Esophagus mucosa (tissue), 1 donor: Measurements from ENCODE around the gene PCDHGB7. TPM values are rescaled to one million over a fixed set of nuclear protein-coding genes. Genes with fewer than 3 reads are reported as not detected.
"Not testable (repeated sequence)": the region's sequence is repeated elsewhere in the genome, so short reads cannot be mapped to it uniquely, and the experiment has no call there.

ENCODE experiments used
- ATAC-seq: fragments of 200-7000 bp; cut with Tn5 transposase; one replicate; pipeline ENCODE4 v1.9.1; 2020
- total RNA-seq: library from RNA; stranded (reverse); gene quantifications from one replicate; pipeline ENCODE4 v1.2.4, GENCODE V29; 2023
- donor health status: DM: yes; HTN: yes; CAD: no.

Gene PCDHGB7
- 3.3 TPM for total RNA-seq

DNA sequence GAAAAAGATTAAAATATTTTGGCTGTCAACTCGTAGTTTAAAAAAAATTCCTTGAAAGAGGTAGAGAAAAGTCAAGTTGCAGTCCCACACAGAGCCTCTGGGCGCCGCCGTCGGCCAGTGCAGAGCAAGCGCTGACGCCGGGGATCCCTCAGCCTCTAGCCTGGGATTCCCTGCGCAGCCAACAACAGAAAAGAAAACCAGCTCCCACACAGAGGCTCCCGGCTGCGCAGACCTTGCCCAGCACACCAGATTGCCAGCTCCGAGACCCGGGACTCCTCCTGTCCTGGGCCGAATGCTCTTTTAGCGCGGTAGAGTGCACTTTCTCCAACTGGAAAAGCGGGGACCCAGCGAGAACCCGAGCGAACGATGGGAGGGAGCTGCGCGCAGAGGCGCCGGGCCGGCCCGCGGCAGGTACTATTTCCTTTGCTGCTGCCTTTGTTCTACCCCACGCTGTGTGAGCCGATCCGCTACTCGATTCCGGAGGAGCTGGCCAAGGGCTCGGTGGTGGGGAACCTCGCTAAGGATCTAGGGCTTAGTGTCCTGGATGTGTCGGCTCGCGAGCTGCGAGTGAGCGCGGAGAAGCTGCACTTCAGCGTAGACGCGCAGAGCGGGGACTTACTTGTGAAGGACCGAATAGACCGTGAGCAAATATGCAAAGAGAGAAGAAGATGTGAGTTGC, at the start of gene PCDHGB7:
TSS of gene PCDHGB7 (plus strand) at position 184 of the 679 bp plus-strand sequence. CDS start at position 367, 183 bp downstream.
- ATAC-seq, result peak; percentile 75

DNA sequence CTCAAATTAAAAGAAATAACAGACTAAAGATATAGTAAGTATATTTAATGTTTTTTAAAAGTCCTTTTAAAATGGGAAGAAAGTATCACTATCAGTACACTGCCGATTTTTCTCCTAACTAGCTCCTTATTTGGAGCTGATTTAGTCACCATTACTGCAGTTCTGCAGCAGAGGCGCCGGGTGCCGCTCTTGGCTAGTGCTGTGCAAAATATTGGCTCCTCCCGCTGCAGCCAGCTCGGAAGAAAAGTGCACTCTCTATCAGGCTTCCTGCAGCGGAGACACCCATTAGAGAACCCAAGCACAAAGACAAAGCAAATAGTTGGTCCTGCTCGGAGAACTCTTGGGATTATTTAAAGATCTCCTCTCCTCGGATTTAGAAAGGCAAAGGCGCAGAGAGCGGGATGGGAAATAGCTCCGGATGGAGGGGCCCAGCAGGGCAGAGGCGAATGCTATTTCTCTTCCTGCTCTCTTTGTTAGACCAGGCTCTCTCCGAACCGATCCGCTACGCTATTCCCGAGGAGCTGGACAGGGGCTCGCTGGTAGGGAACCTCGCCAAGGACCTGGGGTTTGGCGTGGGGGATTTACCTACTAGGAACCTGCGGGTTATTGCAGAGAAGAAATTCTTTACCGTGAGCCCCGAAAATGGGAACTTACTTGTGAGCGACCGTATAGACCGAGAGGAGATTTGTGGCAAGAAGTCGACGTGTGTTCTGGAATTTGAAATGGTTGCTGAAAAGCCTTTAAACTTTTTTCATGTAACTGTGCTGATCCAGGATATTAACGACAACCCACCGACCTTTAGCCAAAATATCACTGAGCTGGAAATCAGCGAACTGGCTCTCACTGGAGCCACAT, 47.3 kb upstream of the PCDHGB7 start, which contains the start of gene PCDHGB3:
TSS of gene PCDHGB3 (plus strand) at position 249 of the 855 bp plus-strand sequence. CDS start at position 402, 153 bp downstream.
- ATAC-seq, result peak; percentile 62

DNA sequence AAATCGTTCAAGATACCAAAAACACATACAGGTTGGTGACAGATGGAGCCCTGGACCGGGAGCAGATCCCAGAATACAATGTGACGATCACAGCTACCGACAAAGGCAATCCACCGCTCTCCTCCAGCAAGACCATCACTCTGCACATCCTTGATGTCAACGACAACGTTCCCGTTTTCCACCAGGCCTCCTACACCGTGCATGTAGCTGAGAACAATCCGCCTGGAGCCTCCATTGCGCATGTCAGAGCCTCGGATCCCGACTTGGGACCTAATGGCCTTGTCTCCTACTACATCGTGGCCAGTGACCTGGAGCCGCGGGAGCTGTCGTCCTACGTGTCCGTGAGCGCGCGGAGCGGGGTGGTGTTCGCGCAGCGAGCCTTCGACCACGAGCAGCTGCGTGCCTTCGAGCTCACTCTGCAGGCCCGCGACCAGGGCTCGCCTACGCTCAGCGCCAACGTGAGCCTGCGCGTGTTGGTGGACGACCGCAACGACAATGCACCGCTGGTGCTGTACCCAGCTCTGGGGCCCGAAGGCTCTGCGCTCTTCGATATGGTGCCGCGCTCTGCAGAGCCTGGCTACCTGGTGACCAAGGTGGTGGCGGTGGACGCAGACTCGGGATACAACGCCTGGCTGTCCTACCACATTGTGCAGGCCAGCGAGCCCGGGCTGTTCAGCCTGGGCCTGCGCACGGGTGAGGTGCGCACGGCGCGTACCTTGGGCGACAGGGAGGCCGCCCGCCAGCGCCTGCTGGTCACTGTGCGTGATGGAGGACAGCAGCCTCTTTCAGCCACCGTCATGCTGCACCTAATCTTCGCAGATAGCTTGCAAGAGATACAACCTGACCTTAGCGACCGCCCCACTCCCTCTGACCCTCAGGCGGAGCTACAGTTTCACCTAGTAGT, 45.7 kb upstream of the PCDHGB7 start:
- no peak for ATAC-seq

GRCh38 chr5:141373673-141374317, 43.7 kb upstream of the PCDHGB7 start, which contains the start of gene PCDHGA6:
PCDHGA6 (plus strand) TSS chr5:141373891; CDS start chr5:141374084, 193 bp downstream.
- no peak for ATAC-seq

- no peak for ATAC-seq
Observed at GRCh38 chr5:141374627-141375026, 42.9 kb upstream of the PCDHGB7 start.

DNA sequence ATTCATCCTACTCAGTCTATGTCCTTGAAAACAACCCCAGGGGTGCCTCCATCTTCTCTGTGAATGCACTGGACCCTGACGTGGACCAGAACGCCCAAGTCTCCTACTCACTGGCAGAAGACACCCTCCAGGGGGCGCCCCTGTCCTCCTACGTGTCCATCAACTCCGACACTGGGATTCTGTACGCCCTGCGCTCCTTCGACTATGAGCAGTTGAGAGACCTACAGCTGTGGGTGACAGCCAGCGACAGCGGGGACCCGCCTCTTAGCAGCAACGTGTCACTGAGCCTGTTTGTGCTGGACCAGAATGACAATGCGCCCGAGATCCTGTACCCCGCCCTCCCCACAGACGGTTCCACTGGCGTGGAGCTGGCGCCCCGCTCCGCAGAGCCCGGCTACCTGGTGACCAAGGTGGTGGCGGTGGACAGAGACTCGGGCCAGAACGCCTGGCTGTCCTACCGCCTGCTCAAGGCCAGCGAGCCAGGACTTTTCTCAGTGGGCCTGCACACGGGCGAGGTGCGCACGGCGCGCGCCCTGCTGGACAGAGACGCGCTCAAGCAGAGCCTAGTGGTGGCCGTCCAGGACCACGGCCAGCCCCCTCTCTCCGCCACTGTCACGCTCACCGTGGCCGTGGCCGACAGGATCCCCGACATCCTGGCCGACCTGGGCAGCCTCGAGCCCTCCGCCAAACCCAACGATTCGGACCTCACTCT, 41.9 kb upstream of the PCDHGB7 start:
- ATAC-seq, result not testable (repeated sequence)

- ATAC-seq, result no peak
Observed at GRCh38 chr5:141382469-141383294, 34.8 kb upstream of the PCDHGB7 start, which contains the start of gene PCDHGA7. PCDHGA7 (plus strand) TSS chr5:141382742; CDS start chr5:141382900, 158 bp downstream.

DNA sequence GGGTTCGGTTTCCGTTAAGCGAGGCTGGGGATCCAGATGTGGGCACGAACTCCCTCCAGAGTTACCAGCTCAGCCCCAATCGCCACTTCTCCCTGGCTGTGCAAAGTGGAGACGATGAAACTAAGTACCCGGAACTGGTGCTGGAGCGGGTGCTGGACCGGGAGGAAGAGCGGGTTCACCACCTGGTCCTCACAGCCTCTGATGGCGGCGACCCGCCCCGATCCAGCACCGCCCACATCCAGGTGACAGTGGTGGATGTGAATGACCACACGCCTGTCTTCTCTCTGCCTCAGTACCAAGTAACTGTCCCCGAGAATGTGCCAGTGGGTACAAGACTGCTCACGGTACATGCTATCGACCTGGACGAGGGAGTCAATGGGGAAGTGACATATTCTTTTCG, 34.1 kb upstream of the PCDHGB7 start:
- no peak for ATAC-seq

DNA sequence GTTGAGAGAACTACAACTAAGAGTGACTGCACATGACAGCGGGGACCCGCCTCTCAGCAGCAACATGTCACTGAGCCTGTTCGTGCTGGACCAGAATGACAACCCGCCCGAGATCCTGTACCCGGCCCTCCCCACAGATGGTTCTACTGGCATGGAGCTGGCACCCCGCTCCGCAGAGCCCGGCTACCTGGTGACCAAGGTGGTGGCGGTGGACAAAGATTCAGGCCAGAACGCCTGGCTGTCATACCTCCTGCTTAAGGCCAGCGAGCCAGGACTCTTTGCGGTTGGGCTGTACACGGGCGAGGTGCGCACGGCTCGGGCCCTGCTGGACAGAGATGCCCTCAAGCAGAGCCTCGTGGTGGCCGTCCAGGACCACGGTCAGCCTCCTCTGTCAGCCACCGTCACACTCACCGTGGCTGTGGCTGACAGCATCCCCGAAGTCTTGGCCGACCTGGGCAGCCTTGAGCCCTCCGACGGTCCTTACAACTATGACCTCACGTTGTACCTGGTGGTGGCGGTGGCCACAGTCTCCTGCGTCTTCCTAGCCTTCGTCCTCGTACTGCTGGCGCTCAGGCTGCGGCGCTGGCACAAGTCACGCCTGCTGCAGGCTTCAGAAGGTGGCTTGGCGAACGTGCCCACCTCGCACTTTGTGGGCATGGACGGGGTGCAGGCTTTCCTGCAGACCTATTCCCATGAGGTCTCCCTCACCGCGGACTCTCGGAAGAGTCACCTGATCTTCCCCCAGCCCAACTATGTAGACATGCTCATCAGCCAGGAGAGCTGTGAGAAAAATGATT, 32.8 kb upstream of the PCDHGB7 start:
- ATAC-seq, result no peak

GRCh38 chr5:141387557-141388311, 29.7 kb upstream of the PCDHGB7 start, which contains the start of gene PCDHGB4:
PCDHGB4 (plus strand) TSS chr5:141387698; CDS start chr5:141387885, 187 bp downstream.
- peak; percentile 47 for ATAC-seq

DNA sequence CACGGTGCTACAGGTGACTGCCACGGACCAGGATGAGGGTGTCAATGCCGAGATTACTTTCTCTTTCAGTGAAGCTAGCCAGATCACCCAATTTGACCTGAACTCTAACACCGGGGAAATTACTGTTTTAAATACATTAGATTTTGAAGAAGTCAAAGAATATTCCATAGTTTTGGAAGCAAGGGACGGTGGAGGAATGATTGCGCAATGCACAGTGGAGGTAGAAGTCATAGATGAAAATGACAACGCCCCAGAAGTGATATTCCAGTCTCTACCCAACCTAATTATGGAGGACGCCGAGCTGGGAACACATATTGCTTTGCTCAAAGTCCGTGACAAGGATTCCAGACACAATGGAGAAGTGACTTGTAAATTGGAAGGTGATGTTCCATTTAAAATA, 28.8 kb upstream of the PCDHGB7 start:
- no peak for ATAC-seq

- no peak for ATAC-seq
Observed at GRCh38 chr5:141389153-141390042, 28.1 kb upstream of the PCDHGB7 start.

DNA sequence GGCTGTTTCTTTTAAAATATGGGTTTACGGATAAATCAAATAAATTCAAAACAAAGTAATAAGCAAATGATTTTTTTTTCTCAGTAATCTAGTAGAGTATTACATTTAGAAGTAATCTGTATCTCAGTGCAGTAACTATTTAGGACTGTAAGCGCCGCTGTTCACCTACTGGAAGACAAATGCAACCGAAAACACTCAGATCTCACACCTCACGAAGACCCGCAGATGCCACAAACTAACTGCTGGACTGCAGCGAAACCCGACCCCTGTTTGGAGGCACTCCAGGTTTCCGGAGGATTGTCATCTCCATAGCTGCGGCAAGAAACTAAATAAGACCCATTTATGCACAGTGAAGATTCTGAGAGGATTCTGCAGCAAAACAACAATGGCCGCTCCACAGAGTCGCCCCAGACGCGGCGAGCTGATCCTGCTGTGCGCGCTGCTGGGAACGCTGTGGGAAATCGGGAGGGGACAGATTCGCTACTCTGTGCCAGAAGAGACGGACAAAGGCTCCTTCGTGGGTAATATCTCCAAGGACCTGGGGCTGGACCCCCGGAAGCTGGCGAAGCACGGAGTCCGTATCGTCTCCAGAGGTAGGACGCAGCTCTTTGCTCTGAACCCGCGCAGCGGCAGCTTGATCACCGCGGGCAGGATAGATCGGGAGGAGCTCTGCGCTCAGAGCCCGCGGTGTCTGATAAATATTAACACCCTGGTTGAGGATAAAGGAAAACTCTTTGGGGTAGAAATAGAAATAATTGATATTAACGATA, 24.9 kb upstream of the PCDHGB7 start, which contains the start of gene PCDHGA8:
TSS of gene PCDHGA8 (plus strand) at position 205 of the 770 bp plus-strand sequence. CDS start at position 386, 181 bp downstream.
- no peak for ATAC-seq

DNA sequence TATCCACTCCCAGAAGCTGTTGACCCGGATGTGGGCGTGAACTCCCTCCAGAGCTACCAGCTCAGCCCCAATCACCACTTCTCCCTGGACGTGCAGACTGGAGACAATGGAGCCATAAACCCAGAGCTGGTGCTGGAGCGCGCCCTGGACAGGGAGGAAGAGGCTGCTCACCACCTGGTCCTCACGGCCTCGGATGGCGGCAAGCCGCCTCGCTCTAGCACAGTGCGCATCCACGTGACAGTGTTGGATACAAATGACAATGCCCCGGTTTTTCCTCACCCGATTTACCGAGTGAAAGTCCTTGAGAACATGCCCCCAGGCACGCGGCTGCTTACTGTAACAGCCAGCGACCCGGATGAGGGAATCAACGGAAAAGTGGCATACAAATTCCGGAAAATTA, 24.2 kb upstream of the PCDHGB7 start:
- no peak for ATAC-seq

DNA sequence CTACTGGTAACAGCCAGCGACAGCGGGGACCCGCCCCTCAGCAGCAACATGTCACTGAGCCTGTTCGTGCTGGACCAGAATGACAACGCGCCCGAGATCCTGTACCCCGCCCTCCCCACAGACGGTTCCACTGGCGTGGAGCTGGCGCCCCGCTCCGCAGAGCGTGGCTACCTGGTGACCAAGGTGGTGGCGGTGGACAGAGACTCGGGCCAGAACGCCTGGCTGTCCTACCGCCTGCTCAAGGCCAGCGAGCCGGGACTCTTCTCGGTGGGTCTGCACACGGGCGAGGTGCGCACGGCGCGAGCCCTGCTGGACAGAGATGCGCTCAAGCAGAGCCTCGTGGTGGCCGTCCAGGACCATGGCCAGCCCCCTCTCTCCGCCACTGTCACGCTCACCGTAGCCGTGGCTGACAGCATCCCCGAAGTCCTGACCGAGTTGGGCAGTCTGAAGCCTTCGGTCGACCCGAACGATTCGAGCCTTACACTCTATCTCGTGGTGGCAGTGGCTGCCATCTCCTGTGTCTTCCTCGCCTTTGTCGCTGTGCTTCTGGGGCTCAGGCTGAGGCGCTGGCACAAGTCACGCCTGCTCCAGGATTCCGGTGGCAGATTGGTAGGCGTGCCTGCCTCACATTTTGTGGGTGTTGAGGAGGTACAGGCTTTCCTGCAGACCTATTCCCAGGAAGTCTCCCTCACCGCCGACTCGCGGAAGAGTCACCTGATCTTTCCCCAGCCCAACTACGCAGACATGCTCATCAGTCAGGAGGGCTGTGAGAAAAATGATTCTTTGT, 22.9 kb upstream of the PCDHGB7 start:
- ATAC-seq, result not testable (repeated sequence)
